Erythroblast (primary cell): ENCODE results near the gene UFC1.

Experiments used
- GATA1 ChIP-seq: IDR thresholded peaks from 2 replicates; pipeline ENCODE4 v1.6.1; 2011; ENCODE audit warnings: low read depth, mild to moderate bottlenecking, control low read depth, low read length, moderate library complexity
- POLR2A ChIP-seq: IDR thresholded peaks from 2 replicates; pipeline ENCODE4 v1.6.1; 2011; ENCODE audit warnings: mild to moderate bottlenecking, low read length

DNA sequence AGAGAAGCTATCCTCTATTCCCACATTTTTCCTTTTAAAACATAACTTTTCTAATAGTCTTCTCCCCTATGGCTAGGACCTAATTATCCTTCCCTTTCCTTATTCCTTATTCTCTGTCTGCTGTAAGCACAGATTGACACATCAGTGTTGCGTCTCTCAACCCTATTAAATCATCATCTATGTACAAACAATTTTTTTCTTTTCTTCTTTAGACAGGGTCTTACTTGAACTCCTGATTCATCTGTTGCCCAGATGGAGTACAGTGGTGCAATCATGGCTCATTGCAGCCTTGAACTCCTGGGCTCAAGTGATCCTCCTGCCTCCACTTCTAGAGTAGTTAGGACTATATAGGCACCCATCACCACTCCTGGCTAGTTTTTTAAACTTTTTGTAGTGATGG lies 47.3 kb upstream of the UFC1 start:
- TF ChIP-seq POLR2A (no peak), GATA1 (no peak)
